Osteoblast (primary cell): ENCODE data around the gene MZF1. TPM values are rescaled to one million over a fixed set of nuclear protein-coding genes. Genes with fewer than 3 reads are reported as not detected.
A peak's percentile ranks its signal among the peaks of the same experiment; 100 is the strongest.

Experiments
- DNase-seq: peaks from one replicate; pipeline ENCODE4 v3.0.0; 2011; ENCODE audit warnings: low spot score, mixed read lengths; ENCODE audit not compliant: insufficient read length; ENCODE audit errors: missing footprints
- H2AFZ ChIP-seq: 2 replicates; pipeline ENCODE4 v1.6.0; 2011; ENCODE audit warnings: mild to moderate bottlenecking, low read length
- H3K27ac ChIP-seq: 2 replicates; pipeline ENCODE4 v1.5.1; 2011; ENCODE audit warnings: mild to moderate bottlenecking, low read depth, low read length, moderate library complexity
- H3K27me3 ChIP-seq: 2 replicates; pipeline ENCODE4 v1.6.0; 2012; ENCODE audit warnings: mild to moderate bottlenecking, control low read depth, inconsistent platforms, low read length, moderate library complexity; ENCODE audit not compliant: insufficient read depth
- H3K36me3 ChIP-seq: 2 replicates; pipeline ENCODE4 v1.5.1; 2011; ENCODE audit warnings: mild to moderate bottlenecking, low read length, control low read depth, moderate library complexity; ENCODE audit not compliant: insufficient read depth
- H3K4me1 ChIP-seq: 2 replicates; pipeline ENCODE4 v1.5.1; 2011; ENCODE audit warnings: mild to moderate bottlenecking, low read length, control low read depth, moderate library complexity; ENCODE audit not compliant: insufficient read depth
- H3K4me2 ChIP-seq: 2 replicates; pipeline ENCODE4 v1.6.0; 2011; ENCODE audit warnings: mild to moderate bottlenecking, low read length; ENCODE audit not compliant: insufficient read depth
- H3K4me3 ChIP-seq: fragments of 200-600 bp; sonication (generic); 3 replicates; pipeline ENCODE4 v1.5.1; 2012; ENCODE audit warnings: mild to moderate bottlenecking, low read length, inconsistent platforms; ENCODE audit not compliant: insufficient read depth
- H3K79me2 ChIP-seq: 2 replicates; pipeline ENCODE4 v1.6.0; 2012; ENCODE audit warnings: mild to moderate bottlenecking, low read length, control low read depth, inconsistent platforms; ENCODE audit not compliant: insufficient read depth
- H3K9me3 ChIP-seq: 2 replicates; pipeline ENCODE4 v1.5.1; 2011; ENCODE audit warnings: low read depth, low read length, control low read depth
- H4K20me1 ChIP-seq: 2 replicates; pipeline ENCODE4 v1.6.0; 2012; ENCODE audit warnings: mild to moderate bottlenecking, low read length, control low read depth; ENCODE audit not compliant: insufficient read depth
- CTCF ChIP-seq: IDR thresholded peaks from 2 replicates; pipeline ENCODE4 v1.5.1; 2011; ENCODE audit warnings: mild to moderate bottlenecking, low read depth, low read length, moderate library complexity; ENCODE audit errors: extremely low read depth
- total RNA-seq: library from RNA; depleted of rRNA; stranded (reverse); fragments of >200 nt; gene quantifications from 2 replicates; pipeline ENCODE4 v1.2.3, GENCODE V29; 2012

Gene MZF1
- total RNA-seq, 1 donor: 23.9 TPM

GRCh38 chr19:58555920-58556621 is 17.1 kb downstream of the MZF1 start:
- DNase-seq: peak; percentile 65
- H3K4me3 ChIP-seq: peak overlapping the region; percentile 87
- H2AFZ ChIP-seq: no peak overlapping the region
- H3K79me2 ChIP-seq: peaks cover 59% of the 10 kb centered on the region
- H3K4me2 ChIP-seq: no peak overlapping the region
- peaks cover 37% of the 10 kb centered on the region for H3K4me1 ChIP-seq
- H4K20me1 ChIP-seq: peaks cover 12% of the 10 kb centered on the region
- H3K36me3 ChIP-seq: peaks cover 36% of the 10 kb centered on the region
- H3K9me3 ChIP-seq: no peaks in the 10 kb centered on the region
- no peaks in the 10 kb centered on the region for H3K27me3 ChIP-seq
- peak overlapping the region; percentile 83 for H3K27ac ChIP-seq
- no peak for TF ChIP-seq CTCF

GRCh38 chr19:58555369-58555885 is 17.7 kb downstream of the MZF1 start:
- Histone ChIP-seq H2AFZ (peak overlapping the region; percentile 76), H3K9me3 (no peaks in the 10 kb centered on the region), H3K4me1 (peaks cover 37% of the 10 kb centered on the region), H4K20me1 (peaks cover 17% of the 10 kb centered on the region), H3K27ac (peak overlapping the region; percentile 89), H3K36me3 (peaks cover 42% of the 10 kb centered on the region), H3K4me3 (peak overlapping the region; percentile 88), H3K79me2 (peaks cover 64% of the 10 kb centered on the region), H3K27me3 (no peaks in the 10 kb centered on the region), H3K4me2 (peak overlapping the region; percentile 99)
- TF ChIP-seq CTCF: no peak
- DNase-seq: peak; percentile 27

GRCh38 chr19:58554494-58555368 is 18.4 kb downstream of the MZF1 start, which contains the start of gene CHMP2A:
Gene CHMP2A (minus strand): TSS chr19:58555105. CDS start chr19:58554212, 893 bp downstream.
- H3K4me3 ChIP-seq: peak within 1 kb of the TSS; percentile 88
- peak within 1 kb of the TSS; percentile 99 for H3K4me2 ChIP-seq
- H2AFZ ChIP-seq: peak within 1 kb of the TSS; percentile 79
- peaks cover 48% of the 10 kb centered on the region for H3K36me3 ChIP-seq
- peaks cover 70% of the 10 kb centered on the region for H3K79me2 ChIP-seq
- peak within 1 kb of the TSS; percentile 89 for H3K27ac ChIP-seq
- no peak for TF ChIP-seq CTCF
- H3K9me3 ChIP-seq: no peaks in the 10 kb centered on the region
- peaks cover 24% of the 10 kb centered on the region for H4K20me1 ChIP-seq
- H3K27me3 ChIP-seq: no peaks in the 10 kb centered on the region
- peaks cover 33% of the 10 kb centered on the region for H3K4me1 ChIP-seq
- DNase-seq: peak; percentile 100
